Left lobe of liver (tissue), 1 donor: ENCODE measurements around the gene PSTPIP1. TPM values are rescaled to one million over a fixed set of nuclear protein-coding genes. Genes with fewer than 3 reads are reported as not detected.

ENCODE experiments used
- total RNA-seq: library from RNA; stranded (reverse); gene quantifications from one replicate; pipeline ENCODE4 v1.2.1, GENCODE V29; 2021
- donor health status: DM: no; HTN: yes; CAD: no.

PSTPIP1 gene
- total RNA-seq, 1 donor from 2014 or later: 1.5 TPM

Other genes with a start within 250 kb of the PSTPIP1 start
- gene SCAPER, start 89.8 kb upstream of the PSTPIP1 start, total RNA-seq: 6.9 TPM
- gene RCN2, start 63.4 kb upstream of the PSTPIP1 start, total RNA-seq: 8.3 TPM
- 75.2 TPM for gene TSPAN3, start 76.0 kb downstream of the PSTPIP1 start, total RNA-seq